HCT116 (cell line): Measurements from ENCODE around the gene RAB34.

Experiments
- EZH2phosphoT487 ChIP-seq: fragments of 200-600 bp; IDR thresholded peaks from 2 replicates; pipeline ENCODE4 v1.6.1; 2018; ENCODE audit warnings: antibody characterized with exemption, borderline replicate concordance
- POLR2A ChIP-seq: IDR thresholded peaks from 2 replicates; pipeline ENCODE4 v1.7.0; 2011; ENCODE audit warnings: borderline replicate concordance; ENCODE audit not compliant: insufficient read depth, insufficient read length; ENCODE audit errors: extremely low read depth
- SIN3A ChIP-seq: IDR thresholded peaks from 2 replicates; pipeline ENCODE4 v1.6.1; 2012; ENCODE audit warnings: low read depth
- YY1 ChIP-seq: IDR thresholded peaks from 2 replicates; pipeline ENCODE4 v1.6.1; 2011; ENCODE audit warnings: low read length, low read depth, moderate library complexity, mild to moderate bottlenecking; ENCODE audit not compliant: insufficient replicate concordance; ENCODE audit errors: extremely low read depth
- TF ChIP-seq, protein P1 (sequence below), 3 experiments: fragments of 200-600 bp in 1 of 3; sonication (generic) in 1 of 3; IDR thresholded peaks in 2 of 3; conservative IDR thresholded peaks in 1 of 3; 2 replicates each; pipeline ENCODE4 v1.5.1; 2012 to 2017; ENCODE audit warnings: low read depth in 2 of 3, low read length in 2 of 3, antibody characterized with exemption in 1 of 3, borderline replicate concordance in 1 of 3, control low read depth in 1 of 3, mild to moderate bottlenecking in 1 of 3, mixed read lengths in 1 of 3, mixed run types in 1 of 3, moderate library complexity in 1 of 3; ENCODE audit not compliant: insufficient read depth in 1 of 3
- TF ChIP-seq, protein P2 (sequence below): IDR thresholded peaks from 2 replicates; pipeline ENCODE4 v1.6.1; 2012

DNA sequence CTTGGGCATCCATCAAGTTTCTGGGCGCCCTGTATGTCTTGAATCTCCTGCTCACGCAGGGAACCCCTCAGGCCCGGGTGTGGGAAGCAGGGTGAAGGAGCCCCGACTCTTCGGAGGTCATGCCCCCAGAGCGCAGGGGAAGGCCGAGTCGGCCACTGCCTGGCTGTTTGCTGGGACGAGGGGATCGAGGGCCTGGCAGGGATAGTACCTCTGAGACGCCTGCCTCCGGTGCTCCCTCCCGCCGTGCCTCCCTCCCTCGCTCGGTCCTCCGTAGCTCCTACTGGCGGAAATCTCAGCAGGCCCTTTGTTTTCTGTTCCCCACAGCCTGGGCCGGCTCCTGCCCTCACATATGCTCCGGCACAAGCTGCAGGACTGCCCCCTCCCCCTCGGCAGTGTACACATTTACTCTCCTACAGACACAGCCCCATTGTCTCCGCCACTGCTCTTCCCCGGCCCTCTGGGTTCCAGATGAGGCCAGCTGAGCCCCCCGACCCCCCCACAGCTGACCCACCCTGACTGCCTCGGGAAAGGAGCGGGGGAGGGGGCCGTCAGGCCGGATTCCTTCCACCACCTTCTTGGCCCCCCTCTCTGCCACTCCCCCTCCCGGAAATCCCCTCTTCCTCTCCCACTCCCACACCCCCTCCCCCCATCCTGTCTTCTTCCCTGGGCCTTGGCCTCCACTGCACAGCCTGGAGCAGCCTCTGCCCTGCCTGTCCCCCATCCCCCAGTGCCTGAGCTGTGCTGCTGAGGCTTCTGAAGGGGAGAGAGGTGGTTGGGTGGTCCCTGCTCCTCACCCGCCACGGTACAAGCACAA is 27.5 kb upstream of the RAB34 start:
- TF ChIP-seq EZH2phosphoT487, result no peak
- TF ChIP-seq POLR2A, result no peak
- no peak; the same call in 1 of the 2 replicates for TF ChIP-seq SIN3A
- TF ChIP-seq, protein P1, sequence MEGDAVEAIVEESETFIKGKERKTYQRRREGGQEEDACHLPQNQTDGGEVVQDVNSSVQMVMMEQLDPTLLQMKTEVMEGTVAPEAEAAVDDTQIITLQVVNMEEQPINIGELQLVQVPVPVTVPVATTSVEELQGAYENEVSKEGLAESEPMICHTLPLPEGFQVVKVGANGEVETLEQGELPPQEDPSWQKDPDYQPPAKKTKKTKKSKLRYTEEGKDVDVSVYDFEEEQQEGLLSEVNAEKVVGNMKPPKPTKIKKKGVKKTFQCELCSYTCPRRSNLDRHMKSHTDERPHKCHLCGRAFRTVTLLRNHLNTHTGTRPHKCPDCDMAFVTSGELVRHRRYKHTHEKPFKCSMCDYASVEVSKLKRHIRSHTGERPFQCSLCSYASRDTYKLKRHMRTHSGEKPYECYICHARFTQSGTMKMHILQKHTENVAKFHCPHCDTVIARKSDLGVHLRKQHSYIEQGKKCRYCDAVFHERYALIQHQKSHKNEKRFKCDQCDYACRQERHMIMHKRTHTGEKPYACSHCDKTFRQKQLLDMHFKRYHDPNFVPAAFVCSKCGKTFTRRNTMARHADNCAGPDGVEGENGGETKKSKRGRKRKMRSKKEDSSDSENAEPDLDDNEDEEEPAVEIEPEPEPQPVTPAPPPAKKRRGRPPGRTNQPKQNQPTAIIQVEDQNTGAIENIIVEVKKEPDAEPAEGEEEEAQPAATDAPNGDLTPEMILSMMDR (IDR thresholded peaks at IDR 0.05 in 2 of 3, conservative IDR thresholded peaks at IDR 0.05 in 1 of 3; ENCODE audit: borderline replicate concordance in 1 of 3, insufficient read depth in 1 of 3, low read depth in 2 of 3, low read length in 2 of 3), result no peak
- TF ChIP-seq, protein P2, sequence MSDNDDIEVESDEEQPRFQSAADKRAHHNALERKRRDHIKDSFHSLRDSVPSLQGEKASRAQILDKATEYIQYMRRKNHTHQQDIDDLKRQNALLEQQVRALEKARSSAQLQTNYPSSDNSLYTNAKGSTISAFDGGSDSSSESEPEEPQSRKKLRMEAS, result no peak
- no peak for TF ChIP-seq YY1
